PFSK-1 (cell line): ENCODE measurements around the gene ZNRF2.

Experiments
- FOXP2 ChIP-seq: optimal IDR thresholded peaks from 2 replicates; pipeline ENCODE3; 2011; ENCODE audit warnings: borderline replicate concordance, control low read depth, inconsistent platforms; ENCODE audit not compliant: insufficient read depth; ENCODE audit errors: extremely low read length, extremely low read depth
- POLR2AphosphoS5 ChIP-seq: IDR thresholded peaks from 2 replicates; pipeline ENCODE4 v1.6.1; 2012; ENCODE audit warnings: low read depth, mild to moderate bottlenecking, control low read depth, low read length, moderate library complexity
- REST ChIP-seq, 2 experiments: IDR thresholded peaks; 2 replicates each; pipeline versions ENCODE4 v1.6.1 to v1.8.0; 2011 to 2012; ENCODE audit warnings: low read depth in 2 of 2, low read length in 2 of 2, control low read depth in 1 of 2, inconsistent platforms in 1 of 2, mild to moderate bottlenecking in 1 of 2, moderate library complexity in 1 of 2; ENCODE audit not compliant: insufficient read depth in 1 of 2
- SIN3A ChIP-seq: IDR thresholded peaks from 2 replicates; pipeline ENCODE4 v1.6.1; 2012; ENCODE audit warnings: mild to moderate bottlenecking, low read length, moderate library complexity, borderline replicate concordance; ENCODE audit not compliant: insufficient read depth
- TAF1 ChIP-seq: IDR thresholded peaks from 2 replicates; pipeline ENCODE4 v1.6.1; 2012; ENCODE audit warnings: low read length, control low read depth, borderline replicate concordance; ENCODE audit not compliant: insufficient read depth

The ZNRF2 gene

GRCh38 chr7:30395676-30396075 is 111.3 kb downstream of the ZNRF2 start:
- TF ChIP-seq SIN3A: no peak
- no peak for TF ChIP-seq TAF1
- TF ChIP-seq REST (IDR thresholded peaks at IDR 0.05; ENCODE audit: insufficient read depth in 1 of 2, low read depth in 2 of 2, low read length in 2 of 2): no peak
- TF ChIP-seq POLR2AphosphoS5: no peak
- no peak for TF ChIP-seq FOXP2

GRCh38 chr7:30396389-30396788 is 112.0 kb downstream of the ZNRF2 start:
- TF ChIP-seq TAF1: no peak
- TF ChIP-seq SIN3A: no peak
- no peak for TF ChIP-seq POLR2AphosphoS5
- TF ChIP-seq REST (IDR thresholded peaks at IDR 0.05; ENCODE audit: insufficient read depth in 1 of 2, low read depth in 2 of 2, low read length in 2 of 2): no peak
- TF ChIP-seq FOXP2: no peak

- no peak for TF ChIP-seq REST (IDR thresholded peaks at IDR 0.05; ENCODE audit: insufficient read depth in 1 of 2, low read depth in 2 of 2, low read length in 2 of 2)
- TF ChIP-seq FOXP2: no peak
- no peak for TF ChIP-seq TAF1
- no peak for TF ChIP-seq SIN3A
- TF ChIP-seq POLR2AphosphoS5: no peak
Observed at GRCh38 chr7:30403477-30403876, 119.1 kb downstream of the ZNRF2 start.

- TF ChIP-seq REST (IDR thresholded peaks at IDR 0.05; ENCODE audit: insufficient read depth in 1 of 2, low read depth in 2 of 2, low read length in 2 of 2) (no peak), FOXP2 (no peak), POLR2AphosphoS5 (no peak), SIN3A (no peak), TAF1 (no peak)
Observed at GRCh38 chr7:30405179-30405578, 120.8 kb downstream of the ZNRF2 start.
